NCI-H748 (cell line): Measurements from ENCODE around the gene FOXN1.
"Not testable (repeated sequence)": the region's sequence is repeated elsewhere in the genome, so short reads cannot be mapped to it uniquely, and the experiment has no call there.

ENCODE experiments used
- DNase-seq: peaks from one replicate; lab custom pipeline; 2025; ENCODE audit not compliant: unreplicated experiment; lab: John Stamatoyannopoulos, UW

FOXN1 gene

DNA sequence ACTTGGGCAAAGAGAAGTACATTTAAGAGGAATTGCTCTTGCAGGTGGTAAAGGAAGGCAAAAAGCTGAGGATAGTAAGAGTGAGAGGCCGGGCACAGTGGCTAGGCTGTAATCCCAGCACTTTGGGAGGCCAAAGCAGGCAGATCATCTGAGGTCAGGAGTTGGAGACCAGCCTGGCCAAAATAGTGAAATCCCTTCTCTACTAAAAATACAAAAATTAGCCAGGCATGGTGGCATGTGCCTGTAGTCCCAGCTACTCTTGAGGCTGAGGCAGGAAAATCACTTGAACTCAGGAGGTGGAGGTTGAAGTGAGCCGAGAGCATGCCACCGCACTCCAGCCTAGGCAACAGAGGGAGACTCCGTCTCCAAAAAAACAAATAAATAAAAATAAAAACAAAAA lies 16.1 kb downstream of the FOXN1 start:
- DNase-seq, result not testable (repeated sequence)

DNA sequence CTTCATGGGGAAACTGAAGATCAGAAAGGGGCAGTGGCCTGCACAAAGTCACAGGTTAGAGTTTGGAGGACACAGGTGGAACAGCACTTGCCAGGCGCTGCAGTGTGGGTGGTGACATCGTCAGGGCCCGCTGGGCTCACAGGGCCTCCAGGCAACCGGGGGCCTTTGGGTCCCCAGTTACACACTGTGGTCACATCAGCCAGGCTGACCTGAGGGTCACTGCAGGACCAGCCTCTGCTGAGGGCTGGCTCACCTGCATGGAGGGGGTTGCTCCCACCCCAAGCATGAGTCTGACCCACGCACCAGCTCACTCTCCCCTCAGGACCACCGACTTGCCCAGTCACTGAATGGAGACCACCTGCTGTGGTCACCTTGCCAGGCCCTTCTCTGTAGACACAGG lies 17.0 kb downstream of the FOXN1 start:
- no peak for DNase-seq

- no peak for DNase-seq
Measured at GRCh38 chr17:28523876-28524275, 17.7 kb downstream of the FOXN1 start.

- no peak for DNase-seq
Measured at GRCh38 chr17:28524476-28525424, 18.6 kb downstream of the FOXN1 start.

DNA sequence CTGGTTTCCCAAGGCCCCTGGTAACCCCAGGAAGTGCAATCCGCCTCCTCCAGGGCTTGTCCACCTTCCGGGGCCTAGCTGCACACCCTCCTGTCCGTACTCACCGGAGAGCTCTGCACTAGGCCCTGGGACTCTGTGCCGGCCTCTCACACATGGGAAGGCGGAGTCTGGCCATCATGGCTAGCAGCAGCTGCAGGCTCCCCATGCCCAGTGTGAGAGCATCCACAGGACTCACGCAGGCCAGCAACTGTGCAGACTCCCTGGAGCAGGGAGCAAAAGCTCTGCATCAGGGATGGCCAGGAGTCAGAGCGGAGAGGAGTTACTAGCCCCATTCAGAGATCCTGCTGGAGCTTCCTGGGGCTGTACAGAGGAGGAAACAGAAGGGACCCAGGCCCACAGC lies 20.2 kb downstream of the FOXN1 start:
- no peak for DNase-seq

DNA sequence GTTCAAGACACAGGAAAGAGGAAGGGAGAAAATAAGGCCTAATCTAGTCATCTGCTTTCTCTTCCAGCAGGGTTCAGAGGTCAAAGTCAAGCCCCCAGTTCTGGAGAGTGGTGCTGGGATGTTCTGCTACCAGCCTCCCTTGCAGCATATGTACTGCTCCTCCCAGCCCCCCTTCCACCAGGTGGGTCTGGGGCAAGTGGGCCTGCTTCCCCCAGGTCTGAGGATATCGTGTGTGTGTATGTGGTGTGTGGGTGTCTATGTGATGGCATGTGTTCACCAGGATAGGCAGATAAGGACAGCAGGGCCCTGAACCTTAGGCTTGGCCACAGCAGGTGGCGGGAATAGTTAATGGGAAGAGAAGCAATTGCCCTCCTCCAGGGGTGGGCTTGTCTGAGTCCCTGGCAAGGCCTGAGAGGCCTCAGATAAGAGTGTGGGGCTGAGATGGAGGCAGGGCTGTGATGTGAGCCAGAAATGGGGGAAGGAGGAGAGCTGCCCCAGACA lies 21.1 kb downstream of the FOXN1 start:
- no peak for DNase-seq

DNA sequence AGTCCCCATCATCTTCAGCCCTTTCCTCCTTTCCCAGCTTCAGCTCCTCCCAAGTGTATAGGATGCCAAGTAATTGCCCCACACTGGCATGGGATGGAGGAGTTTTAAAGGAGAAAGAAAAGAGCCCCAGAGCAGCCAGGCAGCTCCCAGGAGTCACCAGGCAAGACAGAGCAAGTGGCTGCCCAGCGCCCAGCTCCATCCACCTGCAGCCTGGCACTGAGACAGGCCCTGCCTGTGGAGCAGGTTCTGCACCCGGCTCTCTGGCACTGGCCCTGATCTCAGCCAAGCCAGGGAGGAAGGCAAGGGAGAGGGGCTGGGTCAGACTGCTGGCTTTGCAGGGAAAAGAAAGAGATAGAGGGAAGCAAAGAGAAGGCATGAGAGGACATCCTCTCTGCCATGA lies 21.7 kb downstream of the FOXN1 start:
- DNase-seq, result no peak

DNA sequence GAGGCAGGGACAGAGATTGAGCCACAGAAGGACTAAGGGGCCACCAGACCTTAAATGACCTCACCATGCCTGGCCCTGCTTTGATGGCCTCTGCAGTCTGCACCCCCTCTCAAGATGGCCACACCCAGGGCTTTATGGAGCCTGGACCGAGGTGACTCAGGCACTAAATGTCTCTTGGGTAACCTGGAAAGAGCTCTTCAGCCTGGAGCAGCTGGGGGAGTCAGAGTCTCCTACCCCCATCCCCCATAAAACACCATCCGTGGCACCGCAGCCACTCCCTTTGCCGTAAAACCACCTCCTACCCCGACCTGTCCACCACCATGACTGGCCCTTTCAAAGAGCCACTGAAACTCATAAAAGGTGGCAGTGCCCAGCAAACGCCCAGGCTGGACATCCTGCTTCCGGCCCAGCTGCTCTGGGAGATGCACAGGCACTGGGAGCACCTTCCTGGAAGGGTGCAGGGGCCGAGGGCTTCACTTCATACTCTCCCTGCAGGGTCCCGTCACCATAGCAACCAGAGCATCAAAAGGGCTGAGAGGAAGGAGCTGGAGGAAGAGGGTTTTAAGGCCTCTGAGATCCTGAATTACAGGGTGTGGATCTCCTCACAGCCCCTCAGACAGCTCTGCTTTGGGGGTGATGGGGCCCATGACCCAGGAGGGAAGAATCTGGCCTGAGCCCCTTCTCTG lies 22.3 kb downstream of the FOXN1 start:
- DNase-seq, result peak; percentile 16

DNA sequence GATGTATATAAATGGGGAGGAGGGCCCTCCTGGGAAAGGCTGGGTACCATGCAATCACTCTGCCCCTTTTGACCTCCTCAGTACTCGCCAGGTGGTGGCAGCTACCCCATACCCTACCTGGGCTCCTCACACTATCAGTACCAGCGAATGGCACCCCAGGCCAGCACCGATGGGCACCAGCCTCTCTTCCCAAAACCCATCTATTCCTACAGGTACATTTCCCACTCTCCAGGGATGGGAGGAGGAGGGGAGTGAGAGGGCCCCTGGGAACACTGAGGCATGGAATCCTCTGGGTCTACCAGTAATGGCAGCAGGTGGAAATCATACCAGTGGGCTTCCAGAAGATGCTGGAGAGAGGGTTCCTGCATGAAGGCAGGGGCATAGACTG lies 22.9 kb downstream of the FOXN1 start:
- DNase-seq, result no peak

DNA sequence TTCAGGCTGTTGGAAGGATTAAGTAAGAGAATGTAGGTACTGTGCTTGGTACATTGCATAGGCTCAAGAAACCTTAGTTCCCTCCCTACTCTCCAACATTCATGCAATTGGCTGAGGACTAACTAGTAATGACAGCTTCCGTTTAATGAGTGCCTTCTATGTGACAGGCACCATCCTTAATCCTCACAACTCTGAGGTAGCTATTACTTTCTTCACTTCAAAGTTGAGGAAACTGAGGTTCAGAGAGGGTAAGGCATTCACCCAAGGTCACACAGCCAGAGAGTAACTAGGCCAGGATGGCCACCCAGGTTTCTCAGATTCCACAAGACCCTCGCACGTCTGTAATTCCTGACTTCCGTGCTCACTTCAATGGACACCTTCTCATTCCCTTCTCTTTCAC lies 24.1 kb downstream of the FOXN1 start:
- DNase-seq, result no peak

DNA sequence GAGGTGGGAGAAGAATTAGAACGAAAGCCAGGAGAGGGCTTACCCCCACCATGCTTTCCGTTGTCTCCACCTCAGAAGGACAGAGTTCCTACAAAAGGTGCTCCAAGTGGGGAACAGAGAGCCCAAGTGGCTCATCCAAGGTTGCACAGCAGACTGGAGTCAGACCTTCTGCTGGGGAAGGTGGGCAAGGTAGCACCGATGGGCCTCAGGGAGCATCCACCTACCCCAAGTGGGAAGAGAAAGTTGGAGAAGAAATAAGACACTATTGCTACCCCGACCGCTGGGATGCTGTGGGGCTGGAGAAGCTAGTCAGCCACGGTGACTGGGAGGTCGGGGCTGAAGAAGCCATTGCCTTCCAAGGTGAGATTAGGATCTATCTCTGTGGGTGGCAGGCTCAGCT lies 24.8 kb downstream of the FOXN1 start:
- DNase-seq, result no peak

DNA sequence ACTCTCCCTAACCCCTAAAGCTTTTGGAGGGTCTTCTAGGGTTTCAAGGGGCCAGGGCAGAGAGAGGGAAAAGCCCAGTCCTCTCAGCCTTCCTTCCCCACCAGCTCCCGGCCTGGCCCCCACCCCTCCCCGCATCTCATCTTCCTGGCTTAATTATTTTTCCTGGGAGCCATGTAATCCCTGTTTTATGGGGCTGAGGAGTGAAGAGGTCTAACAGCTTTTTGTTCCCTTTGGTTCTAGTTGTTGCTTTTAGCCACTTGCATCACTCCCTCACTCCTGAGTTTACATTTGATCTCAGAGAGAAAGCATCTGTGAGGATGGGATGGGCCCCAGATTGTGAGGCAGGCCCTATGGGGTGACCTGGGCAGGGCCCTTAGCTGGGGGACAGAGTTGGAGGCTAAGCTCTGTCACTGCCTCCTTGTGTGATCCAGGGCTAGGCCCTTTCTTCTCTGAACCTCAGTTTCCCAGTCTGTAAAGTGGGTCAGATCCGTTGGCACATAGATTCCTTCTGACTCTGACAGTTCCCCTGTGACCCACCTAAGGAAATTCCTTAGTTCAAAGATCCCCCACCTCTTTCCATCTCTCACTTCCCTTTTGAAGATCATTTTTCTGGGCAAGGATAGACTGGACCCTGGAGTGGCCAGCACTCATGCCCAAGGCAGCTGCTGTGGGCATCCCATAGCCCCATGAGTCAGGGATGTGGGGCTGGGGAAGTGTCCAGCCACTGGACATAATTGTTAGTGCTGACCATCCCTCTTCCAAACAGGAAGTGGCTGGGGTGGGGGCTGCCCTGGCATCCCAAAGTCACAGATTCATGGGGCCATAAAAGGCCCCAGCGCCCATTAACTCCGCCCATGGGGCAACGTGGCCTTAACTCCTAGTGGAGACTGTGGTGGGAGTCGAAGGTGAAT lies 26.2 kb downstream of the FOXN1 start:
- no peak for DNase-seq

DNA sequence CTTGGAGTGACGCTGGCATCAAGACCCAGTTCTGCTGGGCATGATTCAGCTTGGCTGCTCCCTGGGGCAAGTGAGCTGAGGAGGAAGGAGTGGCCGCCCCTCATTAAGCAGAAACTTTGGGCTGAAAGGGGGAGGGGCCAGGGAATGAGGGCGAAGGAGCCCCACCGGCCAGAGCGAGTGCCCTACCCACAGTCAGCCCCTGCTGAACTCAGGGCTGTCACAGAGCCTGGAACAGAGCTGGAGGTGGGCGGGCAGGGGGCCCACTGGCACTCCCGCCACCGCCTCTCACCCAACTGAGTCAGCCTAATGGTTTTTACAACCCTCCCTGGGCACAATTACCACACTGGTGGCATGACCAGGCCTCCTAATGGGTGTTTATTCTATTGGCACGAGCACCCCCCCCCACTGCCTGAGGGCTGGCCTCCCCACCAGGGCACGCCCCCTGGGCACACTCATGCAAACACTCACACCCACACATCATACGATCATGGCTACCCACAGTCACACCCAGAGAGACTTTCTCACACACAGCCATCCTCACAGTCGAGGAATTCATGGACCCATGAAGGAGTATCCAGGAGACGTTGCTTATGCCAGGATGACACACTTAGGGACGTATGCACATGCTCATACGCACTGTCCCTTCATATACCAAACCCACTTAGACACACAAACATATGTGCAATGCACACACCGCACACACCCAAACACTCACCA lies 27.1 kb downstream of the FOXN1 start:
- no peak for DNase-seq

- no peak for DNase-seq
Measured at GRCh38 chr17:28534740-28535375, 28.7 kb downstream of the FOXN1 start.

GRCh38 chr17:28536532-28537218 lies 30.5 kb downstream of the FOXN1 start:
- no peak for DNase-seq

DNA sequence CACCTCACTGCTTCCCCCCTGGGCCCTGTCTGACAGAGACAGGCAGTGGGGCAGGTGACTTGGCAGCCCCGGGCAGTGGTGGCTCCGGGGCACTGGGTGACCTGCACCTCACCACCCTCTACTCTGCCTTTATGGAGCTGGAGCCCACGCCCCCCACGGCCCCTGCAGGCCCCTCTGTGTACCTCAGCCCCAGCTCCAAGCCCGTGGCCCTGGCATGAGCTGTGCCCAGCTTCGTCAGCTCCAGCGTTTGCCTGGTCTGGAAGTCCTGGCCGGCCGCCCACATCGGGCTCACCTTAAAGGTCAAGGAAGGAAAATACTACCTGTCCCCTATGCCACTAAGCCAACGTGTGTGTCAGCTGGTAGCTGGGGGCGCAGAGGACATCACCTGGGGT lies 31.1 kb downstream of the FOXN1 start:
- no peak for DNase-seq

DNA sequence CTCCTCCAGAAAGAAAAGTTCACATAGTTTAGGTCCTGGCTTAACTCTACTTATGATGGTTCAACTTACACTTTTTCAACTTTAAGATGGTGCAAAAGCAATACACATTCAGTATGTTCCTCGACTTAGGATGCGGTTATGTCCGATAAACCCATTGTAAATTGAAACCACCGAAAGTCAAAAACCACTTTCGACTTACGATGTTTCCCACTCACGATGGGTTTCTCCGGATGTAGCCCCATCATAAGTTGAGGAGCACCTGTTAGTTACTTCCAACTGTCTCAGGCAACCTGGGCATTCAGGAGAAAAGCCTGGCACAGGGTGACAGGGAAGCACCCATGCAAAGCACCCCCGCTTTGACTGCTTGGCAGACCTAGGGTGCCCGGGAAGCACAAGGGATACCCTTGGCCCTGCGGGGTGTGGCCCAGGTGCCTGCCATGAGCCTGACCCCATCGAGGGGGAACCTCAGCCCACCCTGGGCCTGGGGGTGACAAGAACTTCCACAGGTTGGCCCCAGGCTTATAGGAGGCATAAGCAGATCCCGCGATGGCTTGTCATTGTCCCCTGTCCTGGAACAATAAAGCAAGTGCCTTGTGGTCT lies 32.2 kb downstream of the FOXN1 start:
- DNase-seq, result no peak

DNA sequence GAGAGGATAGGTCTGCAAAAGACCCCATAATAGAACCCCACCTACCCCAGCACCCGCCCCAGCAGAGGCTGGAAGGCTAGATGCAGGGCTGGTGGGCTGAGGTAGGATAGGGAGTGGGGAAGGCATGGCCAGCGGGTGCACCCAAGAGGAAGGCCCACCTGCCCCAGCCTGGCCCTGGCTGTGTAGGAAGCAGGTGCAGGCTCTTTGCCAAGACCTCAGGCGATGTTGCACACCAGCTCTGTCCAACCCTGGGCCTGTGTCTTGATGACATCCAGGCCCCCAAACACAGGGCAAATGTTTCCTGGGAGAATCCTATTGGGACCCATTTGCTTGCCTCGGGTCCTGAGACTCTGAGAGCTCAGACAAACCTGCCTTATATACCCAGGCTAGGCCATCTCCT lies 34.1 kb downstream of the FOXN1 start:
- no peak for DNase-seq

DNA sequence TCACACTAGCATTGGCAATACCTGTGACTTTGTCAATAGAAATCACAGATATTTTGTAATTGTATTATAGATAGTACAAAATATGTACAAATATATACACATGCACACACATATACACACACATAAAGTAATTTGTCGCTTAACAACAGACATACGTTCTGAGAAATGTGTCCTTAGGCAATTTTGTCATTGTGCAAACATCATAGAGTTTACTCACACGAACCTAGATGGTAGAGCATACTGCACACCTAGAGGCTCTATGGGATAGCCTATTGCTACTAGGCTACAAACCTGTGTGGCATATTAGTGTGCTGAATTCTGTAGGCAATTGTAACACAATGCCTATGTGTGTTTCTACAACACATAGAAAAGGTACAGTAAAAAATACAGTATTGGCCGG lies 35.3 kb downstream of the FOXN1 start:
- no peak for DNase-seq
